Regular cardiac myocyte (primary cell): ENCODE results near the gene FTCD. TPM values are rescaled to one million over a fixed set of nuclear protein-coding genes. Genes with fewer than 3 reads are reported as not detected.

Experiments used
- total RNA-seq: library from RNA; depleted of rRNA; stranded (reverse); fragments of >200 nt; gene quantifications from 2 replicates; pipeline ENCODE4 v1.2.3, GENCODE V29; 2014

FTCD gene, protein sequence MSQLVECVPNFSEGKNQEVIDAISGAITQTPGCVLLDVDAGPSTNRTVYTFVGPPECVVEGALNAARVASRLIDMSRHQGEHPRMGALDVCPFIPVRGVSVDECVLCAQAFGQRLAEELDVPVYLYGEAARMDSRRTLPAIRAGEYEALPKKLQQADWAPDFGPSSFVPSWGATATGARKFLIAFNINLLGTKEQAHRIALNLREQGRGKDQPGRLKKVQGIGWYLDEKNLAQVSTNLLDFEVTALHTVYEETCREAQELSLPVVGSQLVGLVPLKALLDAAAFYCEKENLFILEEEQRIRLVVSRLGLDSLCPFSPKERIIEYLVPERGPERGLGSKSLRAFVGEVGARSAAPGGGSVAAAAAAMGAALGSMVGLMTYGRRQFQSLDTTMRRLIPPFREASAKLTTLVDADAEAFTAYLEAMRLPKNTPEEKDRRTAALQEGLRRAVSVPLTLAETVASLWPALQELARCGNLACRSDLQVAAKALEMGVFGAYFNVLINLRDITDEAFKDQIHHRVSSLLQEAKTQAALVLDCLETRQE
- total RNA-seq: 0.19 and 0.28 TPM in 2 replicates

GRCh38 chr21:46155514-46156377 is at the start of gene FTCD:
Gene FTCD, minus strand, starts transcription at chr21:46155579. Its CDS starts 56 bp downstream, at chr21:46155523.

GRCh38 chr21:46183910-46184624 is 28.7 kb upstream of the FTCD start, which contains the start of gene SPATC1L:
Gene SPATC1L, minus strand, starts transcription at chr21:46184459. Its CDS starts 1,643 bp downstream, at chr21:46182816.

GRCh38 chr21:46097336-46098293 is 57.8 kb downstream of the FTCD start, which contains the start of gene COL6A2:
Gene COL6A2, plus strand, starts transcription at chr21:46098112.

Other genes with a start within 250 kb of the FTCD start
- 809 and 1,625 TPM in 2 replicates for gene COL6A1, start 173.8 kb downstream of the FTCD start, total RNA-seq
- gene COL6A2, start 57.5 kb downstream of the FTCD start, total RNA-seq: 673 and 1,285 TPM in 2 replicates
- gene SPATC1L, start 28.9 kb upstream of the FTCD start, total RNA-seq: 2.8 and 3.8 TPM in 2 replicates
- gene LSS, start 73.2 kb upstream of the FTCD start, total RNA-seq: 41.6 and 58.9 TPM in 2 replicates
- 53.3 and 197 TPM in 2 replicates for gene MCM3AP, start 130.0 kb upstream of the FTCD start, total RNA-seq
- 11.1 and 16.3 TPM in 2 replicates for gene YBEY, start 130.8 kb upstream of the FTCD start, total RNA-seq
- 2.5 and 6.9 TPM in 2 replicates for gene C21orf58, start 168.3 kb upstream of the FTCD start, total RNA-seq
- 16.6 and 24.5 TPM in 2 replicates for gene PCNT, start 168.6 kb upstream of the FTCD start, total RNA-seq